ENCODE data around the gene KCNIP4.

Gene KCNIP4

GRCh38 chr4:21061902-21062301, 886.7 kb downstream of the KCNIP4 start:
- DNase-seq (ENCODE audit: low spot score) = no peak

DNA sequence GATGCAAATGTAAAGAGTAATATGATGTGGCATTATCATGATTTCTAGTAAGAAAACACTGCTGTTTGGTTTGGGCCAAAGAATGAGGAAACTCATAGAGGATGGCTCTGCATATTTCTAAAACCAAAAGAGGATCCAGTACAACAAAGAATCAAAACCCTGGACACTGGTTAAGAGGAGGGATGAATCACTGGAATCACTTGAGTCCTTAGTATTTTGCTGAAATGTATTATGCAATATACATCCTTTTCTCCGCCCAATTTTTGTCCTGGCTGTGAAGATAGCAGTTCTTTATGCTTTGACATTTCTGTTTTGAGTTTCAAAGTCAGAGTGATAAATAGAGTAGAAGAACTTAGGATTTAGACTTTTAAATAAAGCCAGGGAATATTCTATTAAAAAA, 902.4 kb downstream of the KCNIP4 start:
- DNase-seq (ENCODE audit: low spot score) = no peak

DNA sequence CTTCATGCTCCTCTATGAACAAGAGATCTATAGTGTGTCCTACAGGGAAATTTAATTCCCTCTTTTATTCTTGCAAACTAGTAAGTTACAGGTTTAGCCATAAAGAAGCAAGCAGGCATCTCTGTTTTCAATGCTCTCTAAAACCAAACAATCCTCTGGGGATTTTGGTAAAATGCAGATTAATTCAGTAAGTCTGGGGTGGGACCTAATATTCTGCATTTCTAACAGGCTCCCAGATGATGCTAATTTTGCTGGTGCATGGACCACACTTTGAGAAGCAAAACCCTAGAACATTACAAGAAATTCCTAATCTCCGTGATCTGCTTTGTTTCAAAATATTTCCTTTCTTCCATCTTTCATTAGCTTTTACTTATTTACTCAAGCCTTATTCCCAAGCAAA, 903.5 kb downstream of the KCNIP4 start:
- no peak for DNase-seq (ENCODE audit: low spot score)

DNA sequence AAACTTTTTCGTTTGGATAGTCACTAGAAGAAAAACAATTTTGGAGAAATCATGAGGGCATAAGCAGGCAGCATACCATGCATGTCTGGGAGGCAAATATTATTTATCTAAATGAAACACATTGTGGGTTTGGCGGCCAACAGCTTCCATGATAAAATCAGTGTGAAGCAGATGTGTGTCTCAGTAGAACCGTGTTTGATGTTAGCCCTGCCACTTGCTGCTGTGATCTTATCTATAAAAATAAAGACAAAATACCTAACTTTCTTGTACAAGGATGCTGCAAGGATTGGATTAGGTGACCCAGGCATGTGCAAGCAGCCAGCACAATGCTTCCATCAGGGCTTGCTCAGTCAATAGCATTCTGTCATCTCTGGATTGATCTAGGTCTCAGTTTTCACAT, 906.9 kb downstream of the KCNIP4 start:
- DNase-seq (ENCODE audit: low spot score) = no peak

DNA sequence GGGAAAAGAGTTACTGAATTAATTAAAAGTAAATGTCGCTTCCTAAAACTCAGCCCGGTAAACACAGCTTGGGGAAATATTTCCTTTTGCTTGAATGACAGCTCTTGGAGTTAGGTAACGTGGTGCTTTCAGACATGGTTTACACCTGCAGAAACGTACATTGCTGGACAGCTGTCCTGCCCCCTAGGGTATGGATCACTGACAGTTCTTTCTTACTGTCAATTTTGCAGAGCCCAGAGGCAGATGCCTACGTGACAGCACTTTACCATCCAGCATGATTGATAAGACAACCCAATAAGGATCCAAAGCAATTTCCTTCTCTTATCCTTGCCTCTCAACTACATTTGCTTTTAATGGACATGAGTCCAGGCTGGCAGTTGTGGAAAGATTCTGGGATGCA, 913.8 kb downstream of the KCNIP4 start:
- no peak for DNase-seq (ENCODE audit: low spot score)

DNA sequence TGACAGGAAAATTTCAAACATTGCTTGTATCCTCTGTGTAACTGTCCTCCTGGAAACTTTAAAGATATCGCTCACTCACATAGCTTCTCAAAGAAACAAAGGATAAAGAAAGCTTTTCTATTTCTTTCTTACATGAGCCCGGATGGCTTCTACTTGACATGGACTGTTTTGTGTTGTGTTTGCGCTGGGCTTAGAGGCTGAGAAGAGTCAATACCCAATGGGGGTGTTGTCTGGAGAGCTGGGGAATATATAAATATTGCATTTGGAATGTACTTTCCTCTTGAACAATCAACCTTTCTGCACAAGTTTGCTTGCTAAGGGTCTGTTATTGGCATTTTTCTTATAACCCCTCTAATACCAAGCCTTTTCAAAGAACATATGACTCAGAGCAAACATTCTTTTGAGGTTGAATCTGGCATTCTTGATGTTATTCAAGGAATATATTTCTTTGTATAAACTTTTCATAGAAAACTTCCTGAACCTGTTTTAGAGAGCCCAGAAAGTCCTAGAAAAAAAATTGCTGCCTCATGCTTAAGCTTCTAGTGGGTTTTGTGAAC, 916.4 kb downstream of the KCNIP4 start:
- no peak for DNase-seq (ENCODE audit: low spot score)

- DNase-seq (ENCODE audit: low spot score) = no peak
Observed at GRCh38 chr4:21018817-21019216, 929.8 kb downstream of the KCNIP4 start.

DNA sequence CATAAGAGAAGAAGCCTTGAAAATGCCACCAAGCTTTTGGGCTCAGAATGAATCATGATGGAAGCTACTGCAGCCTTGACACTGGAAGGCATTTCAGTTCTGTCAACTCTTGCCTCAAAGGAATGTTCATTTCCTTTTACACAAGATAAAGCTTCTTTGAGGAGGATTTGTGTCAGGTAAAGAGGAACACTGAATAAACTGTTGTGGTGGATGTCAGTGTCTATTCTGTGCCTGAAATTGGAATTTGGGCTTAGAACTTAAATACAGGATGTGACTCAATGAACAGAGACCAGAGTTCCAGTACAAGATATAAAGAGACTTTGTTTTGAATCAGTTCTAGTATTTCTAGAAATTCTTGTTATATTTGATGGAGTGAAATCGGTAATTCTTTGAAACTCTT, 935.1 kb downstream of the KCNIP4 start:
- DNase-seq (ENCODE audit: low spot score) = no peak

DNA sequence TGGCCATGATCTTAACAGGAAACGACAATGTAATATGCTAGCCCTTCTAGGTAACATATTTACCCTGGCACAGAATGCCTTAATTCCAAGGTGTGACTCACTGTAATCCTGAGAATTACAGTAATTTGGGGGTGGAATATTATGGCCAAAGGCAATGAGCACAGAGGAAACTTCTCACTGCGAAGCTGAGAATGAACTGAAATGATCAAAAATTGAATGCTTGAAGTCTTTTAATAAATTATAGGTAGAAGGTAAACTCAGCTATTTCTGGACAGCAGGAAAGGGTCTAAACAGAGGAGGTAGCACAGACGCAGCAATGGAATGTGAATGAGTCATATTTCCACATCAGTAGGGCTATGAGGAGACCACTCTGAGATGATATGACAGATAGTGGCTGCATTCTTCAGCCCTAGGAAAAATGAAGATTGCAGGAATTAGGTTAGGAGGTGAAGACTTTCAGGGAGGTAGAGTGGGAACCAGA, 935.7 kb downstream of the KCNIP4 start:
- DNase-seq (ENCODE audit: low spot score) = no peak

- no peak for DNase-seq (ENCODE audit: low spot score)
Observed at GRCh38 chr4:21011106-21011505, 937.5 kb downstream of the KCNIP4 start.

DNA sequence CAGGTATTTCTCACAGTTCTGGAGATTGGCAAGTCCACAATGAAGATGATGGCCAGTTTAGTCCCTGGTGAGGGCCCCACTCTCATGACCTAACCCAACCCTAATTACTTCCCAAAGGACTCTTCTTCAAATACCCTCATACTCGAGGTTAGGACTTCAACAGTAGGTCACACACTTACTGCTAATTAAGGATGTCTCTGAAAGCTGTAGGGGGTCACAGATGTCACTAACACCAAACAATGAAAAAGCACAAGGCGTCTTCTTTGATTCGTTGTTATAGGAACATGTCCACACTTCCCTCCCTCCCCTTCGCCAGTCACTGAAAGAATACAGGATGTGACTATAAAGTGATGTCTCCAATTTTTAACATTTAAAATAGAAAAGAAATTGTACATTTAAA, 938.6 kb downstream of the KCNIP4 start:
- no peak for DNase-seq (ENCODE audit: low spot score)

GRCh38 chr4:21005647-21006046, 942.9 kb downstream of the KCNIP4 start:
- no peak for DNase-seq (ENCODE audit: low spot score)

DNA sequence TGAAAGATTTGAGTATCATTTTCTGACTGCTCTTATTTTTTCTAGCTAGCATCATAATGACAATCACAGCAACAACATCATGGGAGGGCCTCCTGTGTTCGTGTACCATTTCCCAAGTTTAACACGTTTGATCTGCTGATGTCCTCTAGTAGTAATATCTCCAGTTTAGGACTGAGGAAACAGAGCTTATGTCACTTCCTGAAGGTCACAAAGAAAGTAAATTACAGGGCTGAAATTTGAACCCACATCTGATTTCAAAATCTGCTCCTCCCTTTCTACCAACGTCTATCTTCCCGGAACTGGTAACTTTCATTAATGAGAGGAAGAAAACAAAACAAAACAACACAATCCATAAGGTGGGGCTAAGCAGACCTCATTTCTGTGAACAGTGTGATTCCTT, 945.6 kb downstream of the KCNIP4 start:
- no peak for DNase-seq (ENCODE audit: low spot score)

DNA sequence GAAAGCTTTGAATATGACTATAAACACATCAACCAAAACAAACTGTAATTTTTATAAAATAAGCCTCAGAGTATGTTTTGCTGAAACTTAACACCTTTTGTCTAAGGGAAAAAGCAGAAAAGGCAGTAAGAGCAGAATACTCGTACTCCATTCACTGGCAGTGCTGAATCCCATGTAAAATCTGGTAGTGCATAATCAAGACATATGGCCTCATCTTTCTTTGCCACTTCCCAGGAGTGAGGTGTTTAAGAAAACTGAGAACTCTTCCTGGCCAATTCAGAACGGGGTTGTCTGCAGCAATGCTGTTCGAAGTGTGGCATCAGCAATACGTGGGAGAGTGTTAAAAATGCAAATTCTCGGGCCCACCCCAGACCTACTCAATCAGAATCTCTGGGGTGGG, 946.3 kb downstream of the KCNIP4 start:
- DNase-seq (ENCODE audit: low spot score) = no peak

DNA sequence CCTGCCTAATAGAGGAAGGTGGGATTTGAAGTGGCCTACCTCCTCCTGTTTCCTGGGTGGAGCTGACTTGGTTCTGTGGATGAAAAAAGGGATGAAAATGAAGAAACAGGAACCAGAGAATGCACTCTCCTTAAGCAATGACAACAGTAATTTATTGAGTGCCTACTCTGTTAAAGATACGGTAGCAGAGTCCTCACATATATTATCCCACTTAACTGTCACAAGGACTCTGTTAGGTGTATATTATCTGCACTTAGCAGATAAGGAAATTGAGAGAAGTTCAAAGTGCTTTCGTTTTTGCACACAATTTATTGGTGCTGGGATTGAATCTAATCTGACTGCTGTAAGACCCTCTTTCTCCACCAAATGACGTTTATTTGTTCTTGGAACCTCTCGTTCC, 947.1 kb downstream of the KCNIP4 start:
- no peak for DNase-seq (ENCODE audit: low spot score)

- DNase-seq (ENCODE audit: low spot score) = no peak
Observed at GRCh38 chr4:20997886-20998285, 950.7 kb downstream of the KCNIP4 start.

DNA sequence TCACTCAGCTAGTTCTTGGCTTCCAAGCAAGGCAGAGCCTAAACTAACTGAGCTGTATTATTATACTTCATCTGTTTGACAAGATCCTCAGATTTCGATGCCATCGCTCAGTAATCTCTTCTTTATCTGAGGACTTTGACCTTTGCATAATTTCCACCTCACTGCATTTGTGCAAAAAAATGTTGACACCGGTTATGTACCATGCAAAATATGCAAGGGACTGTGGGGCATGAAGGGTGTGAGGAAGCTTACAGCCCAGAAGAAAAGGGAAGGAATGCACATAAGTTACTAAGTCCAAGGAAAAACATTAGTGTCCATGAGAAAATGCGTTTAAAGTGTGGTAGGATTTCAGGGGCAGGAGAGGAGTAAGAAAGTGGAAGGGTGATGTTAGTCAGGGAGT, 953.0 kb downstream of the KCNIP4 start:
- DNase-seq (ENCODE audit: low spot score) = no peak

DNA sequence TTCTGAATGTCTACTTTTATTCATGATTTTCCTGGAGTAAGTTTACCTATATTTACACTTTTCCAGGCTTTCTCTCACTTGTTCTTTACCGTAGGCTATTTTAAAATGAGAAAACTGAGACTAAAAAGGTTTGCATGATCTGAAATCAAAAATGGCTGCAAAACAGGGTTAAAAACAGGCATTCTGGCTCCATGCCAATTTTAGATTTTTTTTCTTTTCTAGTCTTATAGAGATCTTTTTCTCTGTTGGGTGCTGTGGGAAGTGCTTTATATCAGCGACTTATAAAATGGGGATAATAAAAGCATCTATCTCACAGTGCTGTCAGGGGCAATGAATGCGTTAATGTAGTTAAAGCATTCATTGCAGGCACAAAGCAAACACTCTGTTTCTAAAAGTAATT, 953.6 kb downstream of the KCNIP4 start:
- no peak for DNase-seq (ENCODE audit: low spot score)

- no peak for DNase-seq (ENCODE audit: low spot score)
Observed at GRCh38 chr4:20992002-20992401, 956.6 kb downstream of the KCNIP4 start.

- DNase-seq (ENCODE audit: low spot score) = no peak
Observed at GRCh38 chr4:20987191-20987590, 961.4 kb downstream of the KCNIP4 start.

- no peak for DNase-seq (ENCODE audit: low spot score)
Observed at GRCh38 chr4:20984576-20984836, 964.1 kb downstream of the KCNIP4 start.

DNA sequence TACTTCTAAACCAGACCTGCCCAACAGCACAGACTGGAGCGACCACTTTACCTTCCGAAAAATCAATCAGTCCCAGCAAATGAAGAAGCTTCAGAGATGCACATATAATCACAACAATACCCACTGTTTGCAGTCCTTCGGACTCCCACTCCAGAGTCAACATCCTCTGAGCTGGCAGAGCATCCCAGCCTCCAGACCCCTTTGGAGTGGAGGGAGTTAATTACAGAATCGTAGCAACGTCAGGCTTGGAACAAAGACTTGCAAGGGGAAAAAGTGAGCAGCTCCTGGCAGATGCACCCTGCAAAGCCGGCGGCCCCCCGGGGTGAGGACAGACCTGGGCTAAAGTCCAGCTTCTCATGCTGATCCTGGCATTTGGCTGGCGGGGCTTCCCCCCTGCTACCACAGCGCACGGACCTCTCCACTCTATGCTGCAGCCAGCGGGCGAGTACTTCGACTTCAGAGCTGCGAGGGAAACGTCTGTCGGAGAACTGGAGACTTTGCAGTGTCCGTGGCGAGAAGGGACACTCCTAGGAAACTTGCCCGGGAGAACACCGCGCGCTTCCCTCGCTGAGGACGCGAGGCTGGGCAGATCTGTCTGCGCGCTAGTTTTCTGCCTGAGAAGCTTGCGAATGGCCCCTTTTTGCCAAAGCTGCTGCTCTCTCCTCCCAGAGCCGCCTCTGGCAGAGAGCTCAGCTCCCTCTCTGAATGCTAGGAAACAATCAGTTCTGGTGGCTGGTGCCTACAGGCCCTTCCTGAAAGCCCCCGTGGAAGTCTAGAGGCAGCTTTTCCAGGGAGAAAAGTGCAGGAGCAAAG, 964.6 kb downstream of the KCNIP4 start:
- DNase-seq (ENCODE audit: low spot score) = no peak

- DNase-seq (ENCODE audit: low spot score) = no peak
Observed at GRCh38 chr4:20982544-20982943, 966.0 kb downstream of the KCNIP4 start.

DNA sequence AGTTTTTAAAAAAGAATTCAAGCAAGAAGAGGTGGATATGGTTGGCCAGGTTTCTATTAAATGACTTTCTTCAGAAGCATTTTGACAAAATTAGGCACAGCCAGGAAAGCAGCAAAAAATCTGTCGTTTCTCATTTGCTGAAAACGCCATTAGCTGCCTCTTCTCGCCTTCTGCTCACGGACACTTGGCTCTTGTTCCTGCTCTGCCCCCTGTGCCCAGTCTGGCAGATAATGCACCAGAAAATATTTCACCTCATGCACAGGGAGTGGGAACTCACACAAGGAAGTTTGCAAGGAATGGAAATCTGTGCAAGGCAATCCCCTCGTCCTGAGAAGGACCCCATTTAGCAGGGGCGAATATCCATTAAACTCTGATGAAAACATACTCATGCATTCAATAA, 988.3 kb downstream of the KCNIP4 start:
- no peak for DNase-seq (ENCODE audit: low spot score)

Data from NAMALWA (cell line).